ENCODE results near the gene EMSY. TPM values are rescaled to one million over a fixed set of nuclear protein-coding genes. Genes with fewer than 3 reads are reported as not detected.

Gene EMSY, protein sequence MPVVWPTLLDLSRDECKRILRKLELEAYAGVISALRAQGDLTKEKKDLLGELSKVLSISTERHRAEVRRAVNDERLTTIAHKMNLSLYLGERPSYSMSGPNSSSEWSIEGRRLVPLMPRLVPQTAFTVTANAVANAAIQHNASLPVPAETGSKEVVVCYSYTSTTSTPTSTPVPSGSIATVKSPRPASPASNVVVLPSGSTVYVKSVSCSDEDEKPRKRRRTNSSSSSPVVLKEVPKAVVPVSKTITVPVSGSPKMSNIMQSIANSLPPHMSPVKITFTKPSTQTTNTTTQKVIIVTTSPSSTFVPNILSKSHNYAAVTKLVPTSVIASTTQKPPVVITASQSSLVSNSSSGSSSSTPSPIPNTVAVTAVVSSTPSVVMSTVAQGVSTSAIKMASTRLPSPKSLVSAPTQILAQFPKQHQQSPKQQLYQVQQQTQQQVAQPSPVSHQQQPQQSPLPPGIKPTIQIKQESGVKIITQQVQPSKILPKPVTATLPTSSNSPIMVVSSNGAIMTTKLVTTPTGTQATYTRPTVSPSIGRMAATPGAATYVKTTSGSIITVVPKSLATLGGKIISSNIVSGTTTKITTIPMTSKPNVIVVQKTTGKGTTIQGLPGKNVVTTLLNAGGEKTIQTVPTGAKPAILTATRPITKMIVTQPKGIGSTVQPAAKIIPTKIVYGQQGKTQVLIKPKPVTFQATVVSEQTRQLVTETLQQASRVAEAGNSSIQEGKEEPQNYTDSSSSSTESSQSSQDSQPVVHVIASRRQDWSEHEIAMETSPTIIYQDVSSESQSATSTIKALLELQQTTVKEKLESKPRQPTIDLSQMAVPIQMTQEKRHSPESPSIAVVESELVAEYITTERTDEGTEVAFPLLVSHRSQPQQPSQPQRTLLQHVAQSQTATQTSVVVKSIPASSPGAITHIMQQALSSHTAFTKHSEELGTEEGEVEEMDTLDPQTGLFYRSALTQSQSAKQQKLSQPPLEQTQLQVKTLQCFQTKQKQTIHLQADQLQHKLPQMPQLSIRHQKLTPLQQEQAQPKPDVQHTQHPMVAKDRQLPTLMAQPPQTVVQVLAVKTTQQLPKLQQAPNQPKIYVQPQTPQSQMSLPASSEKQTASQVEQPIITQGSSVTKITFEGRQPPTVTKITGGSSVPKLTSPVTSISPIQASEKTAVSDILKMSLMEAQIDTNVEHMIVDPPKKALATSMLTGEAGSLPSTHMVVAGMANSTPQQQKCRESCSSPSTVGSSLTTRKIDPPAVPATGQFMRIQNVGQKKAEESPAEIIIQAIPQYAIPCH (N-terminal part only)
- 23.4 and 25.7 TPM in 2 replicates for total RNA-seq
- 18.3 and 19.2 TPM in 2 replicates for polyA plus RNA-seq
- 15.3 and 15.5 TPM in 2 replicates for polyA plus RNA-seq (2011; cell fraction: cytosol; rRNA removed)
- polyA plus RNA-seq (2011; cell fraction: nucleus; rRNA removed), result 51.3 and 57.0 TPM in 2 replicates
- 15.3 and 17.6 TPM in 2 replicates for polyA plus RNA-seq (2012)
- 37.6 and 41.7 TPM in 2 replicates for polyA minus RNA-seq
- polyA minus RNA-seq (2011; cell fraction: cytosol; rRNA and poly(A)+ RNA removed), result 12.8 TPM
- 83.3 and 104 TPM in 2 replicates for polyA minus RNA-seq (2011; cell fraction: nucleus; rRNA and poly(A)+ RNA removed)
- Bru-seq, nascent RNA, result percentile 79 among the genes with signal in this experiment
- percentile 71 among the genes with signal in this experiment for BruChase-seq, experiment 1, labeled RNA remaining after a 6-hour chase
- BruChase-seq, experiment 2, labeled RNA remaining after a 2-hour chase, result percentile 79 among the genes with signal in this experiment
- long read RNA-seq, partial matches to known transcripts, result 1 of 9 reads
- long read RNA-seq, other reads (novel, unspliced or antisense), result 6 of 9 reads

DNA sequence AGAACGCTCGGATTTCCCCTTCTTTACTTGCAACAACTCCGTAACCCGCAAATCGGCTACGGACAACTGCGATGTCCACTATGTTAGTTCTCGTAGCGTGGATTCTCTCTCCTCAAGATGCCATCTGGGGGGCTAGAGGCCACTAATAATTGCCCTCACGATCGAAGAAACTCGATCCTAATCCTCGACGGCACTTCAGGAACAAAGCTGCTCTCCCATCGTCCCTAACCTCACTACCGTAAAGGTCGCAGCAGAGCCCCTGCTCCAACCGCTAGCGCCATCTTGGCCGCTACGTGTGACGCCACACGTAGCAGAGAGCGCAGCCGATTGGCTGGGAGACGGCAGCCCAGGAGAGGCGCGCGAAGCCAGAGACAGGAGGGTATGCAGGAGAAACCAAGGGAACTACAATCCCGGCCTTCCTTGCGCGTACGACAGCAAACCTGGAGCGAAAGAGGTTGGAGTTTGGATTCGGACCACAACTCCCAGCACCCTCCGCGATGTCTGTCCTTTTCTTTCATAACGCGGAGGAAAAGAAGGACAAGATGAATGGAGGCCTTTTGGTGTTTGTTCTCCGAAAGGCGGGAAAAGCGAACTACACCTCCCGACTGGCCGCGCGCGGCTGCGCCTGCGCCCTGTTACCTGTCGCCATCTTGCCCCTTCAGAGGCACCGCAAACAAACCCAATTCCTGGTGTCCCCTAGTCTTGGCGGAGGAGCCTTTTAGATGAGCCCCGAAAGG is at the start of gene EMSY:
Gene EMSY (plus strand): TSS at position 635 of the 737 bp plus-strand sequence. CDS start 1,921 bp downstream, outside the sequence.
- Histone ChIP-seq H3K27me3 (ENCODE audit: control insufficient read depth in 2 of 2, insufficient read depth in 2 of 2, low read length in 2 of 2) (no peaks in the 10 kb centered on the region), H3K4me2 (ENCODE audit: insufficient read depth, low read length) (peak within 1 kb of the TSS; percentile 81), H3K9ac (replicated peaks; ENCODE audit: extremely low read depth, insufficient read depth, low read length) (peak within 1 kb of the TSS; percentile 96), H3K9me3 (replicated peaks; ENCODE audit: control insufficient read depth, insufficient read depth, low read length) (no peaks in the 10 kb centered on the region), H3K79me2 (ENCODE audit: control insufficient read depth, insufficient read depth, low read length) (peaks cover 22% of the 10 kb centered on the region), H3K36me3 (ENCODE audit: control insufficient read depth in 2 of 2, extremely low read depth in 1 of 2, insufficient read depth in 2 of 2, low read length in 2 of 2) (peaks cover 0 to under 1% of the 10 kb centered on the region in 2 experiments), H3K9me1 (replicated peaks; ENCODE audit: control insufficient read depth, extremely low read depth, insufficient read depth, low read length) (no peaks in the 10 kb centered on the region), H3K27ac (ENCODE audit: insufficient read depth, low read depth, low read length) (peak within 1 kb of the TSS; percentile 94), H2AFZ (ENCODE audit: low read depth, low read length) (peak within 1 kb of the TSS; percentile 93), H3K4me3 (replicated peaks in 1 of 3; ENCODE audit: insufficient read depth in 1 of 3, low read depth in 1 of 3, low read length in 3 of 3) (peak within 1 kb of the TSS; percentile 83 to 96 (median 89)), H3K4me1 (ENCODE audit: control insufficient read depth, extremely low read depth, insufficient read depth, low read length) (peaks cover 12% of the 10 kb centered on the region), H4K20me1 (replicated peaks; ENCODE audit: control insufficient read depth, extremely low read depth, insufficient read depth, low read length) (no peaks in the 10 kb centered on the region)
- peak; percentile 100 for DNase-seq (ENCODE audit: low read depth, low spot score)
- dilution Hi-C loops (cut with MboI; ENCODE audit: extremely low pct_ligation_motif_present, low sequenced_read_pairs), result no loop called here
- POLR2A ChIA-PET, result no interaction called here
- FAIRE-seq, result peak; percentile 99
- TF ChIP-seq GATA2 (IDR thresholded peaks at IDR 0.05; ENCODE audit: insufficient read depth, insufficient read length, low read depth, low read length) (no peak), MYC (IDR thresholded peaks at IDR 0.05; ENCODE audit: low read depth, low read length) (no peak), POLR2AphosphoS5 (IDR thresholded peaks at IDR 0.05; ENCODE audit: insufficient read depth, low read depth, low read length) (peak; percentile 96), POLR2A (IDR thresholded peaks at IDR 0.05; ENCODE audit: low read depth, low read length) (peak; percentile 98), FOS (IDR thresholded peaks at IDR 0.05; ENCODE audit: borderline replicate concordance, insufficient read depth, low read length) (no peak)
- TF ChIP-seq, protein P1, sequence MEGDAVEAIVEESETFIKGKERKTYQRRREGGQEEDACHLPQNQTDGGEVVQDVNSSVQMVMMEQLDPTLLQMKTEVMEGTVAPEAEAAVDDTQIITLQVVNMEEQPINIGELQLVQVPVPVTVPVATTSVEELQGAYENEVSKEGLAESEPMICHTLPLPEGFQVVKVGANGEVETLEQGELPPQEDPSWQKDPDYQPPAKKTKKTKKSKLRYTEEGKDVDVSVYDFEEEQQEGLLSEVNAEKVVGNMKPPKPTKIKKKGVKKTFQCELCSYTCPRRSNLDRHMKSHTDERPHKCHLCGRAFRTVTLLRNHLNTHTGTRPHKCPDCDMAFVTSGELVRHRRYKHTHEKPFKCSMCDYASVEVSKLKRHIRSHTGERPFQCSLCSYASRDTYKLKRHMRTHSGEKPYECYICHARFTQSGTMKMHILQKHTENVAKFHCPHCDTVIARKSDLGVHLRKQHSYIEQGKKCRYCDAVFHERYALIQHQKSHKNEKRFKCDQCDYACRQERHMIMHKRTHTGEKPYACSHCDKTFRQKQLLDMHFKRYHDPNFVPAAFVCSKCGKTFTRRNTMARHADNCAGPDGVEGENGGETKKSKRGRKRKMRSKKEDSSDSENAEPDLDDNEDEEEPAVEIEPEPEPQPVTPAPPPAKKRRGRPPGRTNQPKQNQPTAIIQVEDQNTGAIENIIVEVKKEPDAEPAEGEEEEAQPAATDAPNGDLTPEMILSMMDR (IDR thresholded peaks at IDR 0.05; ENCODE audit: extremely low read depth in 1 of 2, insufficient read depth in 1 of 2, low read depth in 1 of 2, low read length in 2 of 2), result no peak
- TF ChIP-seq, protein P2, sequence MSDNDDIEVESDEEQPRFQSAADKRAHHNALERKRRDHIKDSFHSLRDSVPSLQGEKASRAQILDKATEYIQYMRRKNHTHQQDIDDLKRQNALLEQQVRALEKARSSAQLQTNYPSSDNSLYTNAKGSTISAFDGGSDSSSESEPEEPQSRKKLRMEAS (IDR thresholded peaks at IDR 0.05; ENCODE audit: insufficient read depth, insufficient read length), result peak; percentile 19
- intact Hi-C loops (cut with micrococcal nuclease), result loop anchor here (1.0 to 2.0 kb wide), 5 partner anchors 63 to 236 kb away; partner anchors contain the start of genes GVQW3, LRRC32 and THAP12
- CTCF ChIA-PET, result no interaction called here
- BruUV-seq (replicated peaks), result no TSS peak

All from endothelial cell of umbilical vein (primary cell).